GM18861 (cell line): ENCODE data around the gene SLC7A7.
"Not testable (repeated sequence)": the region's sequence is repeated elsewhere in the genome, so short reads cannot be mapped to it uniquely, and the experiment has no call there.

Experiments used
- ATAC-seq: cut with Tn5 transposase; IDR thresholded peaks from one replicate; pipeline ENCODE4 v1.9.1; 2021; ENCODE audit not compliant: unreplicated experiment

SLC7A7 gene

DNA sequence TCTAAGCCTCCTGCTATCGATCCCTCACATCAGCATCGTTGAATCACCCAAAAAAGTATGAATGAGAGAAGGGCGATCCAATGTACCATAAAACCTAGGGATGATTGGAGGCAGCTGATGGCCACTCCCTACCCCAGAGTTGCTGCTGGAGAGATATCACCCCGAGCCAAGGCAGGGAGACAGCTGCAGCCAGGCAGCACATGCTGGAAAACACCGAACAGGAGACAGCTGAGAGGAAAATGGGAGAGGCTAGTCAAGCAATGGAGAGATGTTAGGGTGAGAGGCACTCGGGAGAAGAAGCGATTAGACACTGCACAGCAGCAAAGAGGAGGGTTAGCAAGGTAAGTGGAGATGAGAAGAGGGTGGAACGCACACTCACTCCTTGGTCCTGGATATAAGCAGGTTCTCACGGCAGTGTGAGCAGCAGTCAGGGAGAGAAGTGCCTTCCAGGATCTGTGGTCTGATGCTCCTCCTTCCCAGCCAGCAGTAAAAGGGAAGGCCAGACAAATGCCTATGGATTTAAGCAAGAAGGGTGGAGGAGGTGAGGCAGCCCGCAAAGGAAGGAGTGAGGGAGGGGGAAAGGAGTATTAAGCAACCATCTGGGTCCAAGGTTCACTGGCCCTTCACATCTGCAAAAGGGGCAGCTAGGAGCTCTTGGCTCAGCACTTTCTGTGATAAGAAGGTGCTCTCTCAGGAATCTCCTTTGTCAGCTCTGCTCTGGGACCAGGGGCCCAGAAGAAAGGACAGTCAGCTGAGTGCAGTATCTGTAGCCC is at the start of gene SLC7A7:
Gene SLC7A7 (minus strand): TSS at position 495 of the 773 bp plus-strand sequence. CDS start 2,037 bp downstream, outside the sequence.
- no peak for ATAC-seq

DNA sequence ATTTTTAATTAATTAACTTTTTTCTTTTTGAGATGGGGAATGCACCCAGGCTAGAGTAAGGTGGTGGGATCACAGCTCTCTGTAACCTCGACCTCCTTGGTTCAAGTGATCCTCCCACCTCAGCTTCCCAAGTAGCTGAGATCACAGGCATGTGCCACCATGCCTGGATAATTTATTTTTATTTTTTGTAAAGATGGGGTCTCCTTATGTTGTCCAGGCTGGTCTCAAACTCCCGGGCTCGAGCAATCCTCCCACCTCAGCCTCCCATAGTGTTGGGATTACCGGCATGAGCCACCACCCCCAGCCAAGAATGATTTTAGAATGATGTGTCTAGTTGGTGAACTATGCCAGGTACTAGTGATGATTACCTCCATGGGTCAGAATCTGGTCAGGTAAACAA is 49.7 kb upstream of the SLC7A7 start:
- ATAC-seq = no peak

DNA sequence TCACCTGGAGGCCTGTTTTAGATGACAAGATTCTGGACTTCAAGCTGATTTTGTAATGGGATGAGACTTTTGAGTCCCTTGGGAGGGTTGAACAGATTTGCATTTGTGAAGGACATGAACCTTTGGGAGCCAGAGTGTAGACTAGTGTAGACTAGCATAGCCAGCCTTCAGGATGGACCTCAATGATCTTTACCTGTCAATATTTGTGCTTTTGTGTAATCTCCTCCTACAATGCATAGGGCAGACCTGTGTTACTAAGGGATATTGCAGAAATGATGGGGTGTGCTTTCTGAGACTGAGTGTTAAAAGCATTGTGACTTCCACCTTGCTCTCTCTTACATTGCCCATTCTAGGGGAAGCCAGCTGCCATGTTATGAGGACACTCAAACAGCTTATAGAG is 46.4 kb upstream of the SLC7A7 start:
- ATAC-seq = no peak

DNA sequence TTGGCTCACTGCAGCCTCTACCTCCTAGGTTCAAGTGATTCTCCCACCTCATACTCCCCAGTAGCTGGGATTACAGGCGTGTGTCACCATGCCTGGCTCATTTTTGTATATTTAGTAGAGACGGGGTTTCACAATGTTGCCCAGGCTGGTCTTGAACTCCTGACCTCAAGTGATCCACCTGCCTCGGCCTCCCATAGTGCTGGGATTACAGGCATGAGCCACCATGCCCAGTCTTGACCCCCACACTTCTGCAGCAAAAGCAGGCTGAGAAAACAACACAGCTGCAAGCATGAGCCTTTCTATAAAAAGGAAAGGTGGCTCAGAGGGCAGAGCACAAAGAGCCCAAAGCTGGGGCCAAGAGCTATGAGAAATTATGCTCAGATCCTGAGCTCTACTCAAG is 45.1 kb upstream of the SLC7A7 start:
- not testable (repeated sequence) for ATAC-seq

DNA sequence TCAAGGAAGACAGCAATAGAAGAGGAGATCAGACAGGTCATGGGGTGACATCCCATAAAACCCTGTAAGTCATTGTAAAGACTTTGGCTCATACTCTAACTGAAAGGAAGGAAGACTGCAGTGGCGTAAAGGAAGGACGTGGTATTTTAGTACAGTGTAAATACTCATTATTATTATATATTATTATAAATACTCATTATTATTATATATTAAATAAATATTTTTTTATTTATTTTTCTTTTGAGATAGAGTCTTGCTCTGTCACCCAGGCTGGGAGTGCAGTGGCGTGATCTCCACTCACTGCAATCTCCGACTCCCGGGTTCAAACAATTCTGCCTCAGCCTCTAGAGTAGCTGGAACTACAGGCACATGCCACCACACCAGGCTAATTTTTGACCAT is 41.2 kb upstream of the SLC7A7 start:
- no peak for ATAC-seq

DNA sequence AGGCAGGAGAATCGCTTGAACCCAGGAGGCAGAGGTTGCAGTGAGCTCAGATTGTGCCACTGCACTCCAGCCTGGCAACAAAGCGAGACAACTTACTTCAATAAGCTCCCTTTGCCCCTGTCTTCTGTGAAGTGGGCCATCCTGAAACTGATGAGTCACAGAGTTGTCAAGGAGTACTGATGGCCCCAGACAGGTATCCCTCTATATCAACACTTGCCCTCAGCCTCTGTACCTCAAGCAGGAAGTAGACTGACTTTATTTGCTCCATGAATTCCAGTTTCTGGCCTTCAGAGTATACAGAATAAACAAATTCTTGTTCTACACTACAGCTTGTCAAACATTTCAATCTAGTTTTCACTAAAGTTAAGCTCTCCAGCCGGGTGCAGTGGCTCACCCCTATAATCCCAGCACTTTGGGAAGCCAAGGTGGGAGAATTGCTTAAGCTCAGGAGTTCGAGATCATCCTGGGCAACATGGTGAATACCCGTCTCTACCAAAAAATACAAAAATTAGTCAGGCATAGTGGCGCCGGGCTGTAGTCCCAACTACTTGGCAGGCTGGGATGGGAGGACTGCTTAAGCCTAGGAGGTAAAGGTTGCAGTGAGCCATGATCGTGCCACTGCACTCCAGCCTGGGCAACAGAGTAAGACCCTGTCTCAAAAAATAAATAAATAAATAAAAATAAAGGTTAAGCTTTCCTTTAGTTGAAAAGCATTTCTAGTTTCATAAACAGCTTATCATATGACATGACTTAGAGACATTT is 39.9 kb upstream of the SLC7A7 start:
- no peak for ATAC-seq

DNA sequence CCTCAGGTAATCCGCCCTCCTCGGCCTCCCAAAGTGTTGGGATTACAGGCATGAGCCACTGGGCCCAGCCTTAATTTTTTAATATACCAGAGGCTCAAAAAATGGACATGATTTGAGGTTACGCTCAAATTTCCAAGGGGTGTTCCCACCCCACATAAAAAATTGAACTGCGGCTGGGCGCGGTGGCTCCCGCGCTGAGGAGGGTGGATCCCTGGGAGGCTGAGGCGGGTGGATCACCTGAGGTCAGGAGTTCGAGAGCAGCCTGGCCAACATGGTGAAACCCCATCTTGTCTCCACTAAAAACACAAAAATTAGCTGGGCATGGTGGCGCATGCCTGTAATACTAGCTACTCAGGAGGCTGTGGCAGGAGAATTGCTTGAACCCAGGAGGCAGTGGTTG is 39.1 kb upstream of the SLC7A7 start:
- ATAC-seq = not testable (repeated sequence)

DNA sequence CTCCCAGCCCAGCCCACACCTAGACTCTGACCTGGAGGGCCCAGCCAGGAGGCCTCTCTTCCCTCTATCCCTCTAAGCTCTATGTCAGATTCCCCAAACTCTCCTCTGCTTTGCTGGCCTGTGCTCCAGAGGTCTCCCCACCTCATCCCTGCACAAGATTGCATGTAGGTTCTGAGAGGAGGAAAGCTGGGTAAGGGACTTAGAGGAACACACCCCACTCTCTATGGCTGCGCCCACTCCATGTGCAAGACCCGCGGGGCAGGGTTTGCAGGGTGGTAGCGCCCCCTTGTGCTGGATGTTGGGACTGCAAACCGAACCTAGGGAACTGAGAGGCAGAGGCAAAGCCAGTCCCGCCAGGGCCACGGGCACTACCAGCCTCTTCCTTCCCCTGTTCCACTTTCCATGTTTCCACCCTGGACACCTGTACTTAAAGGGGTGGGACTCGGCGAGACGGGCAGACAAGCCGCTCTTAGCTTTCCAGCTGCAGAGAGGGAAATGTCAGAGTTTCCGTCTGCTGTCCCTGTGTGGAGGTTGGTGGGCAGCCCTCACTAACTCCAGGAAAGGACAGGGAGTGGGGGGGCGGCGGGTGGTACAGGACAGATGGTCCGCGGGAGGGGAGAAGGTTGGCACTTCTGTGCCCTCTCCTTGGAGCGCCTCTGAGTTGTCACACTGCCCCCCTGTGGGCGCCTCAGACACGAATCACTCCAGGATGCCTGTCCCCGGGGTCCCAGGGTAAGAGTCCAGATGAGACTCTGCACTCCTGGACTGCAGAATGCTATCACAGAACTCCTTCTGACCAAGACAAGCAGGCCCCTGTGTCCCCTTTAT is 37.9 kb upstream of the SLC7A7 start:
- no peak for ATAC-seq

DNA sequence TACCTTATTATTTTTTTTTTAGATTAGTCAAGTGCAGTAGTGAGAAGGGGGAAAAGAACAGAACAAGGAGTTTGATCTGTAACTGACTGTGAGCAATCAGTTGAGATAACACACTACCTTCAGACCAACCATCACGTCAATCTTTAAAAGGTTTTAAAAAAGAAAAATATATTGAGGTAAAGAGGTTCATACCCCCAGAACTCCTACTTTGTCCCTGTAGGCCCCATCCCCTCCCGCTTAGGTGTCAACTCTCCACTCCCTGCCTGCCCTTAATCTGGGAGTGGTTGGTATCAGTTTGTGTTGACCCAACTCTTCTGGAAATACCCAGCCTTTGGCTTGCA is 37.3 kb upstream of the SLC7A7 start:
- no peak for ATAC-seq

DNA sequence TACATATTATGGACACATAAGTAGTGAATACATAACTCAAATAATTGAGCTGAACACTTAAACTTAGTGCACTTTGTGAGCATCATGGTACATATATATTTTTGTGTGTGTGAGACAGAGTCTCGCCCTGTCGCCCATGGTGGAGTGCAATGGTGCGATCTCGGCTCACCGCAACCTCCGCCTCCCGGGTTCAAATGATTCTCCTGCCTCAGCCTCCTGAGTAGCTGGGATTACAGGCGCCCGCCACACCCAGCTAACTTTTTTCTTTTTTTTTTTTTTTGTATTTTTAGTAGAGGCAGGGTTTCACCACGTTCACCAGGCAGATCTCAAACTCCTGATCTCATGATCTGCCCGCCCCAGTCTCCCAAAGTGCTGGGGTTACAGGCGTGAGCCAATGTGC is 36.9 kb upstream of the SLC7A7 start:
- ATAC-seq = not testable (repeated sequence)

DNA sequence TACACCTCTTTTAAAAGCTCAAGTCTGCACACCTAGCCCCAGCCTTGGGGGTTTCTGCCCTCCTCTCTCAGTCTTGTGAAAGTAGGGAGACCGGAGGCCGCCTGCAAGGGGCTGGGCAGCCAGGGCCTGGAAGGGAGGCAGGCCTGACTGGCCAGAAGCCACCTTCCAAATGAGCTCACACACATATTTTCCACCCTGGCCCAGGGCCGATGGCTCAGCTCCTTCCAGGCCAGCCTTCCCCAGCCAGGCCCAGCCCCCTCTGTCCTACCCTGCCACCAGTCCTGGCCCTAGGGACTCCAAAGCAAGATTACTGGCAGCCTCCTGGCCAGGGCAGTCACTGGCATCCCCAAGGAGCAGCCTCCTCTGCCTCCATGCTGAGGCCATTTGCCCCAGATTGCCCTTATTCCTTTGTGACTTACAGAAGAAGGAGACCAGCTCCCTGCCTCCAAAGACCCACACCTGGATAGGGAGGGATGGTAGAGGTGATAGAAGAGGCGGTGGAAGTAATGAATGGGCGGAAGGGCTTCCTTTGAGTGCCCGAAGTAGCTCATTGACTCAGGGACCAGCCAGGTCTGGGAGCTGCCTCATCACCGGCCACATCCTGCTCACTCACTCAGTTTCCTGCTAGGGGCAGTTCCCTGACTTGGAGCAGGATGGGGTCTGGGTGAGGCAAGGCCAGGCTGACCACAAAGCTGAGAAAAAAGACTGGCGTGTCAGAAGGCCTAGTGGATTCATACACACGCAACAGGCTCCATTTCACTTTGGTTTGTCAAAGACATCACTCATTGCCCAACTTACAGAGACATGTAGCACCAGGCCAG is 35.9 kb upstream of the SLC7A7 start:
- ATAC-seq = no peak

DNA sequence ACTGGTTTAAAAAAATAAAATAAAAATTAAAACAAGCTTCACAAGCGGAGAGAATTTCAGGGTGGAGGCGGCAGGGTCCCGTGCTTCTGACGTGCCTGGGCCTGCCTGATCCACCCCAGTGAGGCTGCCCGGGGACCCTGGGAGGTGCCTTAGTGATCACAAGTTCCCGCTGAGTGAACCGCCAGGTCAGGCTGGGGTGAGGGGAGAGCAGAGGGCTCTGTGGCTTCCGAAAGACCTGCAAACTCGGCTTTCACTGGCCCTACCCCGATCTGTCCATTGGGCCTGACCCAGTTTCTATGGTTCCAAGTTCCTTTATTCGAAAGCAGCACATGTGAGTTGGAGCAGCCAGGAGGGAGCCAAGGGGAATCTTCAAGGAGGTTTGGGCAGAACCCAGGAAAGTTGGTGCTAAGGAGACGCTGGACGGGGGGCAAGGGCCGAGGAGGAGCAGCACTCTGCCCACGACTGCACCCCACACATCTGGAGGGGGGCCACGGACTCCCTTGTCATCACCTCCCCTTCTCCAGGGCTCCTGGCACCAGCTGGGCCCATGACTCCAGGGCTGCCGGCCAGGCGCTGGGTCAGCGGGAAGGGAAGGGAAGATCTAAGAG is 34.1 kb upstream of the SLC7A7 start:
- ATAC-seq = no peak

DNA sequence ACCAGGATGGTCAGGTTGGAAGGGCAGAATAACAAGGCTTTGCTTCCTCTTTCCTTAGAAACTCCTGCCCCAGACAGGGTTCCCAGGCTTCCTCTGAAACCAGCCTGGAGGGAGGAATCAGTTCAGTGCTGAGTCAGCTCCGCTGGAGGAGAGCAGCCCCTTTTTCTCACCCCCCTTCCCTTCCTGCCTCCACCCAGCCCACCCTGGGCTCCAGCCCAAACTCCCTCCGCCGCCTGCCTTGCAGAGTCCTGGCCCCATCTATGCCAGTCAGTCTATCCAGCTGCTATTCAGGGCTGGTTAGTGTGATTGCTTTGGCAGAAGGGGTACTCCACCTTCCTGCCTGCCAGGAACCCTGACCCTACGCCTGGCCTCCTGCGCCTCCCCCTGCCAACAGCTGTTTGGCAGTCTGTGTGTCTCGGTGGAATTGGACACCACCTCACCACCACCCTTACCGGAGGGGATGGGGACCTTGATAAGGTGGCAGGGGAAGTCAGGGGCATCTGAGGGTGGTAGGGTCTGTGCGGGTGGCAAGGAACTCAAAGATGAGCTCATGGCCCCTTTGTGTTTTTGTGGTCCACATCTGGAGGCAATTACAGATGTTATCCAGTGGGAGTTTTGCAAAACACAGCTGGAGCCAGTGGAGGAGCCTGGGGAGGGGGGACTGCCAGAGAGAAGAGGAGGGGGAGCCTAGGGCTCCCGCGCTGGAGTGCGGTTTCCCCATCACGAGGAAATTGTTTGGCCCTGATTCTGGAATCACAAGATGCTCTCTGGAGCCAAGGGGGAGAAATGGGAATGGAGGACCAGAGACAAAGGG is 33.3 kb upstream of the SLC7A7 start:
- ATAC-seq = no peak

DNA sequence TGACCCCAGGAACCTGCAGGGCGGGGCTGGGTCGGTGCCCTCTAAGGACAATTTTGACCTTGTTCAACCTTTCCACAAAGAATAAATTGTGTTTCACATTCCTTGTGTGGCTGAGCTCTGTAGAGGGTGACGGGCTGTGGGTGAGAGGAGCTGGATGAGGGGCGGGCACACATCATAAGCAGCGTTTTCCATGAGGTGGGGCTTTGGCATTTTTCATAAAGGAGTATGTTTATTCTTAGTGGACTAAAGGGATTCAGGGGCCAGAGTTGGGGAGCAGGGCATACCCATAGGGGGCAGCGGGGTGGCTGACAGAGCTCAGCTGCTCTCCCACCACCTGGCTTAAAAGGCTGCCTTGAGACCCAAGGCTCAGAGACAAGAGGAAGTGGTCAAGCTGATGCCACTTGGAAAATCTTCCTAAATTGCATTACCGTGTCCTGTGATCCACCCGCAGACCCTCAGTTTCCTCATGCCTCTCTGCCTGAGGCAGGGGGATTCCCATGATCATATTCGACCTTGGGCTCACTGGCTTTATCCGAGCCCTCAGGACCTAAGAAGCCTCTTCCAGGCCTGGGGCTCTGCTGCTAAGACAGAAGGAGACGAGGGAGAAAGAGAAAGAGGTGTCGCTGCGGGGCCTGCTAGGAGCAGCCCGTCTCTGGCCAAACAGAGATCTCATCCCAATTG is 32.6 kb upstream of the SLC7A7 start:
- no peak for ATAC-seq

DNA sequence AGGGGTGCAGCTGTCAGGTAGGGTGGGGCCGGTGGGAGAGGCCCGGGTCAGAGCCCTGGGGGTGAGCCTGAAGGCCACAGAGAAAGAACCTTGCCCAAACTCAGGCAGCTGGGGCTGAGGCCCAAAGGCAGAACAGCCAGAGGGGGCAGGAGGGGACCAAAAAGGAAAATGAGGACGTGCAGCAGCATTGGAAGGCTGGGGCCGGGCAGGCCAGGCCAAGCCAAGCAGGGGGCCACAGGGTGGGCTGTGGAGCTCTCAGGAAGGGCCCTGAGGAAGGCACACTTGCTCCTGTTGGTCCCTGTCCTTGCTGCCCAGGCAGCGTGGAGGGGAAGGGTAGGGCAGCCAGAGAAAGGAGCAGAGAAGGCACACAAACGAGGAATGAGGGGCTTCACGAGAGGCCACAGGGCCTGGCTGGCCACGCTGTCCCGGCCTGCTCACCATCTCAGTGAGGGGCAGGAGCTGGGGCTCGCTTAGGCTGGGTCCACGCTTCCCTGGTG is 31.6 kb upstream of the SLC7A7 start:
- no peak for ATAC-seq

DNA sequence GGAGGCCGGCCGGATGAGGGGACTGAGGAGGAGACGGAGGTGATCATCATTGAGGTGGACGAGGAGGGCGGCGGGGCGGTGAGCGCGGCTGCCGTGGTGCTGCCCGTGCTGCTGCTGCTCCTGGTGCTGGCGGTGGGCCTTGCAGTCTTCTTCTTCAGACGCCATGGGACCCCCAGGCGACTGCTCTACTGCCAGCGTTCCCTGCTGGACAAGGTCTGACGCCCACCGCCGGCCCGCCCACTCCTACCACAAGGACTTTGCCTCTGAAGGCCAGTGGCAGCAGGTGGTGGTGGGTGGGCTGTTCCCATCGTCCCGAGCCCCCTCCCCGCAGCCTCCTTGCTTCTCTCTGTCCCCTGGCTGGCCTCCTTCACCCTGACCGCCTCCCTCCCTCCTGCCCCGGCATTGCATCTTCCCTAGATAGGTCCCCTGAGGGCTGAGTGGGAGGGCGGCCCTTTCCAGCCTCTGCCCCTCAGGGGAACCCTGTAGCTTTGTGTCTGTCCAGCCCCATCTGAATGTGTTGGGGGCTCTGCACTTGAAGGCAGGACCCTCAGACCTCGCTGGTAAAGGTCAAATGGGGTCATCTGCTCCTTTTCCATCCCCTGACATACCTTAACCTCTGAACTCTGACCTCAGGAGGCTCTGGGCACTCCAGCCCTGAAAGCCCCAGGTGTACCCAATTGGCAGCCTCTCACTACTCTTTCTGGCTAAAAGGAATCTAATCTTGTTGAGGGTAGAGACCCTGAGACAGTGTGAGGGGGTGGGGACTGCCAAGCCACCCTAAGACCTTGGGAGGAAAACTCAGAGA is 30.8 kb upstream of the SLC7A7 start:
- ATAC-seq = no peak

DNA sequence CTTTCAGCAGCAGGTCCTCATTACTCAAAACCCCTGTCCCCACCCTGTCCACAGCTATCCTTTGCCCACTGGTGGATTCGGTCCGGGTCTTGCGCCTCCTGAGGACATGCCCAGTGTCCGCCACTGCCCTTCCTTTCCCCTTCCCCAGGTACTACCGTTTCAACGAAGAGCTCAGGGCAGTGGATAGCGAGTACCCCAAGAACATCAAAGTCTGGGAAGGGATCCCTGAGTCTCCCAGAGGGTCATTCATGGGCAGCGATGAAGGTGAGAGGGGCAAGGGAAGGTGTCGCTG is 29.8 kb upstream of the SLC7A7 start:
- no peak for ATAC-seq
